ENCODE measurements around the gene WDR54. TPM values are rescaled to one million over a fixed set of nuclear protein-coding genes. Genes with fewer than 3 reads are reported as not detected.
"Not testable (repeated sequence)": the region's sequence is repeated elsewhere in the genome, so short reads cannot be mapped to it uniquely, and the experiment has no call there.

Gene WDR54
- polyA plus RNA-seq, 2 of the 4 experiments (the other 2 are of a cell fraction), result 47.4 to 62.5 TPM

- peak; percentile 19; the same call in 1 of the 3 replicates for TF ChIP-seq BCL3 (IDR thresholded peaks at IDR 0.05)
- peak; percentile 85 for TF ChIP-seq ATOH8 (CRISPR knock-in tag; IDR thresholded peaks at IDR 0.05; ENCODE audit: low read depth)
- 0 out of 2 replicates have a peak, but pooled peaks have one; percentile 71 for TF ChIP-seq FOSB (CRISPR knock-in tag; IDR thresholded peaks at IDR 0.05)
- TF ChIP-seq HOXA7 (CRISPR knock-in tag; IDR thresholded peaks at IDR 0.05), result peak; percentile 48; the same call in 1 of the 2 replicates
- no peak for TF ChIP-seq ZSCAN20 (CRISPR knock-in tag; IDR thresholded peaks at IDR 0.05)
- TF ChIP-seq HMGXB4 (CRISPR knock-in tag; IDR thresholded peaks at IDR 0.05; ENCODE audit: borderline replicate concordance), result no peak
- TF ChIP-seq PHF8 (IDR thresholded peaks at IDR 0.05; ENCODE audit: borderline replicate concordance, low read depth), result peak; percentile 57; the same call in 1 of the 2 replicates
- TF ChIP-seq JUNB (IDR thresholded peaks at IDR 0.05), result no peak
- TF ChIP-seq PBX3 (IDR thresholded peaks at IDR 0.05), result peak; percentile 99
- TF ChIP-seq NPAS2 (CRISPR knock-in tag; IDR thresholded peaks at IDR 0.05; ENCODE audit: borderline replicate concordance), result no peak
- TF ChIP-seq E2F6 (IDR thresholded peaks at IDR 0.05; ENCODE audit: borderline replicate concordance, low read depth), result peak; percentile 7; the same call in 1 of the 2 replicates
These were observed 36.8 kb downstream of the WDR54 start, which contains the start of gene WBP1 (continued) for GRCh38 chr2:74458132-74458937.

- H3K4me2 ChIP-seq, result peak overlapping the region; percentile 83
- peaks cover 27% of the 10 kb centered on the region for H3K4me1 ChIP-seq
- 4% methylated on average over 10 of the region's 10 CpGs for WGBS (ENCODE audit: missing lambda C conversion rate)
- H3K27ac ChIP-seq, result peak overlapping the region; percentile 68 to 90
- no peaks in the 10 kb centered on the region for H3K9me3 ChIP-seq
- TF ChIP-seq HEYL (CRISPR knock-in tag; IDR thresholded peaks at IDR 0.05), result no peak
- TF ChIP-seq POLR2AphosphoS2 (conservative IDR thresholded peaks at IDR 0.05; ENCODE audit: low read length), result 0 out of 2 replicates have a peak, but pooled peaks have one; percentile 39
- ChIA-PET POLR2A (interaction anchor here (1.2 to 3.3 kb wide), 9 partner anchors 9 to 635 kb away, joined by 3 to 37 read pairs (median 6); partner anchors contain the start of genes AUP1, C2orf81, CCDC142 and HTRA2), CTCF (interaction anchor here (1.3 to 2.3 kb wide), 6 partner anchors 19 to 128 kb away, joined by 3 to 8 read pairs (median 5); partner anchors contain the start of genes CCDC142 and TTC31)
- no peak for ATAC-seq
- peak overlapping the region; percentile 63 for H3K4me3 ChIP-seq
- DNase-seq (ENCODE audit: low read depth in 1 of 2, low spot score in 1 of 2), result no peak
- no peak for FAIRE-seq
These were observed 37.4 kb downstream of the WDR54 start for GRCh38 chr2:74458938-74459363.

- FAIRE-seq; ATAC-seq; DNase-seq (ENCODE audit: low read depth in 1 of 2, low spot score in 1 of 2); H3K9me3 ChIP-seq: not testable (repeated sequence)
- Histone ChIP-seq H3K4me1 (peaks cover 30% of the 10 kb centered on the region), H3K4me3 (peak overlapping the region; percentile 63), H3K4me2 (peak overlapping the region; percentile 83), H3K27ac (peak overlapping the region; percentile 68 to 90)
- ChIA-PET POLR2A (interaction anchor here (2.0 to 2.9 kb wide), 2 partner anchors 13 to 23 kb away, joined by 15 to 37 read pairs; partner anchors contain the start of genes CCDC142, MRPL53 and TTC31), CTCF (interaction anchor here (1.3 to 2.3 kb wide), 6 partner anchors 15 to 128 kb away, joined by 3 to 8 read pairs (median 5); no protein-coding TSS in a partner anchor)
- peak; percentile 16; the same call in 1 of the 2 replicates for TF ChIP-seq POLR2A (IDR thresholded peaks at IDR 0.05; ENCODE audit: low read length)
- 0 out of 5 replicates have a peak, but pooled peaks of 1 of the 2 experiments have one; percentile 4 for TF ChIP-seq JUN (IDR thresholded peaks at IDR 0.05)
- WGBS (ENCODE audit: missing lambda C conversion rate), result 77% methylated on average over 13 of the region's 13 CpGs
These were observed 38.1 kb downstream of the WDR54 start for GRCh38 chr2:74459503-74460118.

All from A549 (cell line).